ENCODE results near the gene SEZ6L2. TPM values are rescaled to one million over a fixed set of nuclear protein-coding genes. Genes with fewer than 3 reads are reported as not detected.
"Not testable (repeated sequence)": the region's sequence is repeated elsewhere in the genome, so short reads cannot be mapped to it uniquely, and the experiment has no call there.

The SEZ6L2 gene
- total RNA-seq, 4 donors from 2014 or later, result 0.52 to 19.4 (median 4.6) TPM; not detected in 1

DNA sequence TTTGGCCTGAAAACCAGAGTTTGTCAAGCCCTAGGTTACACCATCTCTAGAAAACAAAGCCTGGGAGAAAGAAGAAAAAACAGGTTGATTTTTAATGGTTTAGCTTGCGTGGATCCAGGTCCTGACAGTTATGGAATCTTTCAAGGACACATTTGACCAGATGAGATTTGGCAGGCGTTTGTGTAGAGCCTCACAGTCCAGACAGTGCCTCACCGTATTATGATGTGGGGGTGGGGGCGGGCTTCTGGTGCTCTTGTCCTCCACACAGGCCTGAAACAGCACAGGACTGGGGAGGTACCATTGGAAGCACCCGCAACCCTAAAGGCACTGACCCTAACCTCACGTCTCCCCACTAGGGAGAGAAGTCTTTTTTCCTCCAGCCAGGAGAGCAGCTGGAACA, 59.5 kb downstream of the SEZ6L2 start:
- Histone ChIP-seq H3K27ac (no peak overlapping the region), H3K36me3 (no peaks in the 10 kb centered on the region), H3K4me3 (no peak overlapping the region), H3K9me3 (no peaks in the 10 kb centered on the region), H3K4me1 (no peaks in the 10 kb centered on the region), H3K27me3 (no peaks in the 10 kb centered on the region)
- intact Hi-C loops (cut with DNase I; ENCODE audit: low total_unique reads), result no loop called here
- no peak for TF ChIP-seq POLR2A (IDR thresholded peaks at IDR 0.05)
- TF ChIP-seq, protein P1, sequence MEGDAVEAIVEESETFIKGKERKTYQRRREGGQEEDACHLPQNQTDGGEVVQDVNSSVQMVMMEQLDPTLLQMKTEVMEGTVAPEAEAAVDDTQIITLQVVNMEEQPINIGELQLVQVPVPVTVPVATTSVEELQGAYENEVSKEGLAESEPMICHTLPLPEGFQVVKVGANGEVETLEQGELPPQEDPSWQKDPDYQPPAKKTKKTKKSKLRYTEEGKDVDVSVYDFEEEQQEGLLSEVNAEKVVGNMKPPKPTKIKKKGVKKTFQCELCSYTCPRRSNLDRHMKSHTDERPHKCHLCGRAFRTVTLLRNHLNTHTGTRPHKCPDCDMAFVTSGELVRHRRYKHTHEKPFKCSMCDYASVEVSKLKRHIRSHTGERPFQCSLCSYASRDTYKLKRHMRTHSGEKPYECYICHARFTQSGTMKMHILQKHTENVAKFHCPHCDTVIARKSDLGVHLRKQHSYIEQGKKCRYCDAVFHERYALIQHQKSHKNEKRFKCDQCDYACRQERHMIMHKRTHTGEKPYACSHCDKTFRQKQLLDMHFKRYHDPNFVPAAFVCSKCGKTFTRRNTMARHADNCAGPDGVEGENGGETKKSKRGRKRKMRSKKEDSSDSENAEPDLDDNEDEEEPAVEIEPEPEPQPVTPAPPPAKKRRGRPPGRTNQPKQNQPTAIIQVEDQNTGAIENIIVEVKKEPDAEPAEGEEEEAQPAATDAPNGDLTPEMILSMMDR (IDR thresholded peaks at IDR 0.05), result no peak
- DNase-seq, result no peak

DNA sequence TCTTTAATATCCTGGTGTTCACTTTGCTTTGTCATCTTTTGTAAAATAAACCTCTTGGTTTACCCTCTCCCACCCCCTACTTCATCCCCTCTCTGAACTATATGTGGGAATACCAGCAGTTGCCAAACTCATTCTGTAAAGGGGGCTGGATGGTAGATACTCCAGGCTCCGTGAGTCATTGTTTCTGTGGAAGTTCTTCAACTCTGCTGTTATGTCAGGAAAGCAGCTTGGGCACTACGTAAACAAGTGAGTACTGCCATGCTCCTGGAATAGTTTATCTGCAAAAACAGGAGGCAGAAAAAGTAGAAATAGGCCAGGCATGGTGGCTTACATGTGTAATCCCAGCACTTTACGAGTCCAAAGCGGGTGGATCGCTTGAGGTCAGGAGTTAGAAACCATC, 61.5 kb downstream of the SEZ6L2 start:
- no peaks in the 10 kb centered on the region for H3K36me3 ChIP-seq
- H3K4me3 ChIP-seq, result no peak overlapping the region
- TF ChIP-seq POLR2A (IDR thresholded peaks at IDR 0.05), result no peak
- TF ChIP-seq, protein P1 (IDR thresholded peaks at IDR 0.05), result no peak
- no peak overlapping the region for H3K27ac ChIP-seq
- H3K4me1 ChIP-seq, result no peaks in the 10 kb centered on the region
- no peaks in the 10 kb centered on the region for H3K9me3 ChIP-seq
- intact Hi-C loops (cut with DNase I; ENCODE audit: low total_unique reads), result no loop called here
- no peaks in the 10 kb centered on the region for H3K27me3 ChIP-seq
- DNase-seq, result no peak

DNA sequence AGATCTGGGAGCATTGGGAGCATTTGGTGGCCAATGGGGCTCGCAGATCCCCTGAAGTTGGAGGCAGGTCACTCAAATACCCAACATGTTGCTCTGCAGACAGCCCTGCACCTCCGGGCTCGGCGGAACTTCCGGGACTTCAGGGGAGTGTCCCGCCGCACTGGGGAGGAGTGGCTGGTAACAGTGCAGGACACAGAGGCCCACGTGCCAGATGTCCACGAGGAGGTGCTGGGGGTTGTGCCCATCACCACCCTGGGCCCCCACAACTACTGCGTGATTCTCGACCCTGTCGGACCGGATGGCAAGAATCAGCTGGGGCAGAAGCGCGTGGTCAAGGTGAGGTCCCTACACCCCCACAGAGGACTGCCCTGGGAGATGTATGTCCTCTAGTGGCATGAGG, 62.7 kb downstream of the SEZ6L2 start:
- Histone ChIP-seq H3K27ac (no peak overlapping the region), H3K27me3 (no peaks in the 10 kb centered on the region), H3K9me3 (no peaks in the 10 kb centered on the region), H3K4me3 (no peak overlapping the region), H3K36me3 (no peaks in the 10 kb centered on the region), H3K4me1 (no peaks in the 10 kb centered on the region)
- intact Hi-C loops (cut with DNase I; ENCODE audit: low total_unique reads), result no loop called here
- no peak for TF ChIP-seq POLR2A (IDR thresholded peaks at IDR 0.05)
- TF ChIP-seq, protein P1 (IDR thresholded peaks at IDR 0.05), result no peak
- DNase-seq, result no peak

DNA sequence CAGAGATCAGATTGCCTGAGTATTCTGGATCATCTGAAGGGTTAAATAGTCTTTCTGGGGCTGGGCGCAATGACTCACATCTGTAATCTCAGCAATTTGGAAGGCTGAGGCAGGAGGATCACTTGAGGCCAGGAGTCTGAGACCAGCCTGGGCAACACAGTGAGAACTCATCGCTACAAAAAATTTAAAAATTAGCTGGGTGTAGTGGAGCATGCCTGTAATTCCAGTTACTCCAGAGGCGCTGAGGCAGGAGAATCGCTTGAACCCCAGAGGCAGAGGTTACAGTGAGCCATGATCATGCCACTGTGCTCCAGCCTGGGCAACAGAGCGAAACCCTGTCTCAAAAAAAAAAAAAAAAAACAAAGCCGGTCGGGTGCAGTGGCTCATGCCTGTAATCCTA, 63.4 kb downstream of the SEZ6L2 start:
- no peaks in the 10 kb centered on the region for H3K4me1 ChIP-seq
- no peak for TF ChIP-seq POLR2A (IDR thresholded peaks at IDR 0.05)
- TF ChIP-seq, protein P1 (IDR thresholded peaks at IDR 0.05), result no peak
- no peak overlapping the region for H3K4me3 ChIP-seq
- H3K27ac ChIP-seq, result no peak overlapping the region
- no peaks in the 10 kb centered on the region for H3K9me3 ChIP-seq
- intact Hi-C loops (cut with DNase I; ENCODE audit: low total_unique reads), result no loop called here
- H3K36me3 ChIP-seq, result no peaks in the 10 kb centered on the region
- DNase-seq, result no peak
- H3K27me3 ChIP-seq, result no peaks in the 10 kb centered on the region

DNA sequence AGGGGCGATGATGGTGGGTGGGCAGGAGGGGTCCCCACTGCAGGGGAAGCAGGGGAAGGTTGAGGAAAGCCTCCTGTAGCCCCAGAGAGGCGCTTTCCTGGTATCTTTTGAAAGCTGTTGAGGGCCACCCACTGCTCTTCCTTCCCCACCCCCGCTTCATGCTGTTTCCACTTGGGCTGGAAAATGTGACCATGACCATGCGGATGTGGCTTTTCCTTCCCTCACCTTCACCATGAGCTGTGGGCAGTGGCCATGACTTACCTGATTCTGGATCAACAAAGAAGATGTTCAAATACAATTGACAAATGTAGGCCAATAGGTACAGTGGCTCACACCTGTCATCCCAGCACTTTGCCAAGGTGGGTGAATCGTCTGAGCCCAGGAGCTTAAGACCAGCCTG, 65.3 kb downstream of the SEZ6L2 start:
- DNase-seq, result no peak
- intact Hi-C loops (cut with DNase I; ENCODE audit: low total_unique reads), result no loop called here
- TF ChIP-seq, protein P1 (IDR thresholded peaks at IDR 0.05), result no peak
- TF ChIP-seq POLR2A (IDR thresholded peaks at IDR 0.05), result no peak

DNA sequence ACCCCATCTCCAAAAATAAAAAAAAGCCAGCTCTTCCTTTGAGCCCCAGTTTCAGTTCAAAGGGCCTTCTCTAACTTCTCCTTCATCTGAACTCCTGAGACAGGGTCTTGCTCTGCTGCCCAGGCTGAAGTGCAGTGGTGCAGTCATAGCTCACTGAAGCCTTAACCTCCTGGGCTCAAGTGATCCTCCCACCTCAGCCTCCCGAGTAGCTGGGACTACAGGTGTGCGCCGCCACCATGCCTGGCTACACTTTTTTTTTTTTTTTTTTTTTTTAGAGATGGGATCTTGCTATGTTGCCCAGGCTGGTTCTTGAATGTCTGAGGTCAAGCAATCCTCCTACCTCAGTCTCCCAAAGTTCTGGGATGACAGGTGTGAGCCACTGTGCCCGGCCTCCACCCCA, 66.1 kb downstream of the SEZ6L2 start:
- H3K4me1 ChIP-seq; H3K27ac ChIP-seq; H3K9me3 ChIP-seq; H3K36me3 ChIP-seq; DNase-seq; H3K27me3 ChIP-seq; intact Hi-C loops (cut with DNase I; ENCODE audit: low total_unique reads); H3K4me3 ChIP-seq: not testable (repeated sequence)

More for the DNA sequence above, 65.3 kb downstream of the SEZ6L2 start:
- Histone ChIP-seq H3K9me3 (no peaks in the 10 kb centered on the region), H3K27me3 (no peaks in the 10 kb centered on the region), H3K4me3 (no peak overlapping the region), H3K36me3 (no peaks in the 10 kb centered on the region), H3K4me1 (no peaks in the 10 kb centered on the region), H3K27ac (no peak overlapping the region)
